Measurements from ENCODE around the gene CTIF. TPM values are rescaled to one million over a fixed set of nuclear protein-coding genes. Genes with fewer than 3 reads are reported as not detected.

Gene CTIF
- total RNA-seq, 2 experiments from 2014 or later, result 5.7 to 5.9 TPM

GRCh38 chr18:48733643-48734253 is 194.9 kb downstream of the CTIF start:
- H3K27ac Mint-ChIP-seq, result no peak overlapping the region
- no peaks in the 10 kb centered on the region for H3K9me3 Mint-ChIP-seq (ENCODE audit: low read depth)
- no peak for ATAC-seq
- CTCF ChIA-PET, result no interaction called here
- peaks cover 4% of the 10 kb centered on the region for H3K4me1 Mint-ChIP-seq
- no peaks in the 10 kb centered on the region for H3K27me3 Mint-ChIP-seq
- H3K36me3 Mint-ChIP-seq, result no peaks in the 10 kb centered on the region
- H3K4me3 Mint-ChIP-seq, result no peak overlapping the region
- DNase-seq, result no peak

GRCh38 chr18:48734460-48734859 is 195.6 kb downstream of the CTIF start:
- no peak overlapping the region for H3K27ac Mint-ChIP-seq
- H3K4me3 Mint-ChIP-seq, result no peak overlapping the region
- H3K27me3 Mint-ChIP-seq, result no peaks in the 10 kb centered on the region
- CTCF ChIA-PET, result no interaction called here
- peaks cover 4% of the 10 kb centered on the region for H3K4me1 Mint-ChIP-seq
- H3K9me3 Mint-ChIP-seq (ENCODE audit: low read depth), result no peaks in the 10 kb centered on the region
- no peak for DNase-seq
- no peaks in the 10 kb centered on the region for H3K36me3 Mint-ChIP-seq
- ATAC-seq, result no peak

- ATAC-seq (no peak), DNase-seq (no peak)
- CTCF ChIA-PET, result no interaction called here
- Mint-ChIP-seq H3K9me3 (ENCODE audit: low read depth) (no peaks in the 10 kb centered on the region), H3K36me3 (no peaks in the 10 kb centered on the region), H3K27ac (no peak overlapping the region), H3K4me3 (no peak overlapping the region), H3K27me3 (no peaks in the 10 kb centered on the region), H3K4me1 (peaks cover 4% of the 10 kb centered on the region)
These were observed 196.3 kb downstream of the CTIF start for GRCh38 chr18:48735080-48735676.

GRCh38 chr18:48735681-48736255 is 196.9 kb downstream of the CTIF start:
- no peak overlapping the region for H3K4me3 Mint-ChIP-seq
- no peaks in the 10 kb centered on the region for H3K36me3 Mint-ChIP-seq
- H3K27ac Mint-ChIP-seq, result no peak overlapping the region
- no peak for DNase-seq
- H3K27me3 Mint-ChIP-seq, result no peaks in the 10 kb centered on the region
- no peaks in the 10 kb centered on the region for H3K9me3 Mint-ChIP-seq (ENCODE audit: low read depth)
- CTCF ChIA-PET, result no interaction called here
- peaks cover 4% of the 10 kb centered on the region for H3K4me1 Mint-ChIP-seq
- ATAC-seq, result no peak

- Mint-ChIP-seq H3K4me1 (peaks cover 4% of the 10 kb centered on the region), H3K4me3 (no peak overlapping the region), H3K27ac (no peak overlapping the region), H3K27me3 (no peaks in the 10 kb centered on the region), H3K9me3 (ENCODE audit: low read depth) (no peaks in the 10 kb centered on the region), H3K36me3 (no peaks in the 10 kb centered on the region)
- CTCF ChIA-PET, result no interaction called here
- ATAC-seq (no peak), DNase-seq (no peak)
These were observed 197.8 kb downstream of the CTIF start for GRCh38 chr18:48736321-48737260.

- no peaks in the 10 kb centered on the region for H3K36me3 Mint-ChIP-seq
- DNase-seq, result no peak
- no peaks in the 10 kb centered on the region for H3K9me3 Mint-ChIP-seq (ENCODE audit: low read depth)
- no peak for ATAC-seq
- H3K4me1 Mint-ChIP-seq, result peaks cover 4% of the 10 kb centered on the region
- CTCF ChIA-PET, result no interaction called here
- no peak overlapping the region for H3K27ac Mint-ChIP-seq
- H3K4me3 Mint-ChIP-seq, result no peak overlapping the region
- H3K27me3 Mint-ChIP-seq, result no peaks in the 10 kb centered on the region
These were observed 200.6 kb downstream of the CTIF start for GRCh38 chr18:48739266-48740067.

GRCh38 chr18:48740068-48740440 is 201.2 kb downstream of the CTIF start:
- Mint-ChIP-seq H3K4me1 (peaks cover 3% of the 10 kb centered on the region), H3K27ac (no peak overlapping the region), H3K9me3 (ENCODE audit: low read depth) (no peaks in the 10 kb centered on the region), H3K27me3 (peaks cover under 1% of the 10 kb centered on the region), H3K4me3 (no peak overlapping the region), H3K36me3 (no peaks in the 10 kb centered on the region)
- ATAC-seq (no peak), DNase-seq (no peak)
- CTCF ChIA-PET, result no interaction called here

- DNase-seq, result no peak
- CTCF ChIA-PET, result interaction anchor here (0.7 kb wide), 1 partner anchor 30 kb away, joined by 4 read pairs; no protein-coding TSS in a partner anchor
- H3K4me3 Mint-ChIP-seq, result no peak overlapping the region
- H3K27ac Mint-ChIP-seq, result no peak overlapping the region
- H3K27me3 Mint-ChIP-seq, result peaks cover 4% of the 10 kb centered on the region
- no peaks in the 10 kb centered on the region for H3K4me1 Mint-ChIP-seq
- no peak for ATAC-seq
- no peaks in the 10 kb centered on the region for H3K36me3 Mint-ChIP-seq
- H3K9me3 Mint-ChIP-seq (ENCODE audit: low read depth), result no peaks in the 10 kb centered on the region
These were observed 202.1 kb downstream of the CTIF start for GRCh38 chr18:48740851-48741485.

- Mint-ChIP-seq H3K4me3 (no peak overlapping the region), H3K27me3 (peaks cover 4% of the 10 kb centered on the region), H3K36me3 (no peaks in the 10 kb centered on the region), H3K9me3 (ENCODE audit: low read depth) (no peaks in the 10 kb centered on the region), H3K4me1 (no peaks in the 10 kb centered on the region), H3K27ac (no peak overlapping the region)
- CTCF ChIA-PET, result no interaction called here
- DNase-seq (no peak), ATAC-seq (no peak)
These were observed 203.0 kb downstream of the CTIF start for GRCh38 chr18:48741866-48742265.

- Mint-ChIP-seq H3K27me3 (peaks cover 4% of the 10 kb centered on the region), H3K36me3 (no peaks in the 10 kb centered on the region), H3K27ac (no peak overlapping the region), H3K9me3 (ENCODE audit: low read depth) (no peaks in the 10 kb centered on the region), H3K4me3 (no peak overlapping the region), H3K4me1 (no peaks in the 10 kb centered on the region)
- CTCF ChIA-PET, result no interaction called here
- ATAC-seq (no peak), DNase-seq (no peak)
These were observed 203.5 kb downstream of the CTIF start for GRCh38 chr18:48742304-48742703.

- no peak for ATAC-seq
- CTCF ChIA-PET, result no interaction called here
- H3K4me3 Mint-ChIP-seq, result no peak overlapping the region
- H3K4me1 Mint-ChIP-seq, result no peaks in the 10 kb centered on the region
- no peak for DNase-seq
- no peak overlapping the region for H3K27ac Mint-ChIP-seq
- peaks cover 4% of the 10 kb centered on the region for H3K27me3 Mint-ChIP-seq
- H3K36me3 Mint-ChIP-seq, result no peaks in the 10 kb centered on the region
- H3K9me3 Mint-ChIP-seq (ENCODE audit: low read depth), result no peaks in the 10 kb centered on the region
These were observed 204.1 kb downstream of the CTIF start for GRCh38 chr18:48742706-48743475.

- no peaks in the 10 kb centered on the region for H3K4me1 Mint-ChIP-seq
- H3K9me3 Mint-ChIP-seq (ENCODE audit: low read depth), result no peaks in the 10 kb centered on the region
- H3K27me3 Mint-ChIP-seq, result peaks cover 4% of the 10 kb centered on the region
- ATAC-seq (no peak), DNase-seq (no peak)
- H3K4me3 Mint-ChIP-seq, result no peak overlapping the region
- H3K27ac Mint-ChIP-seq, result no peak overlapping the region
- H3K36me3 Mint-ChIP-seq, result no peaks in the 10 kb centered on the region
- CTCF ChIA-PET, result no interaction called here
These were observed 205.1 kb downstream of the CTIF start for GRCh38 chr18:48743886-48744285.
